GM21717 (cell line): ENCODE results near the gene SAMD9L.
A peak's percentile ranks its signal among the peaks of the same experiment; 100 is the strongest.
"Not testable (repeated sequence)": the region's sequence is repeated elsewhere in the genome, so short reads cannot be mapped to it uniquely, and the experiment has no call there.

Experiments
- ATAC-seq: cut with Tn5 transposase; IDR thresholded peaks from one replicate; pipeline ENCODE4 v1.9.1; 2021; ENCODE audit warnings: mild to moderate bottlenecking, moderate library complexity; ENCODE audit not compliant: unreplicated experiment

Gene SAMD9L

DNA sequence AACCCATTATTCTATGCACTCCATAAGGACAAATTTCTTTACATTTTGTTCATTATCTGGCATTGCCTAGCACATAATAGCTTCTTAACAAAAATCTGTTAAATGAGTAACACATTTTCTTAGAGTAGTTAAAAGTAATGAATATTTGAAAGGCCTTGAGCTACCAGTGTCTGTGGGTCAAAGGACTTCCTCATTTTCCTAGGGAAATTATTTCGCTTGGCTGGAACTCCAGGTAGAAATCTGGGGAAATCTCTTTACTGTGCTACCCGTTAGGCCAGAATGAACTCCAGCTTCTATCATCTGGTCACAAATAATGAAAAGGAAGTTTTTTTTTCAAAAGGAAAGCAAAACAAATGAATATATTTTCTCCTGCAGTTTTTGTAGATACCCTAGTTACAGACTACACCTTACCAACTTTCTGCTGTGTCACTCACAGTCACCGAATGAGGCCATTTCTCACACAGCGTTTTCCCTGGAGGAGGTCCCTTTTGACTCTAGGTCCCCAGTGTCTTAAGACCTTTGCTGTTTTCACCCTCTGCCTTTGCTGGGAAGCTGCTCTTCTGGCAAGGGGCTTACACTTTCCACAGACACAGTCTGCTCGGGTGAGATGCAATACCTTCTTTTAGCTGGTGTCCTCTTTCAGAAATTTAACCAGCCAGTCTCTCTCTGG, 1.6 kb downstream of the SAMD9L start:
- peak; percentile 41 for ATAC-seq

DNA sequence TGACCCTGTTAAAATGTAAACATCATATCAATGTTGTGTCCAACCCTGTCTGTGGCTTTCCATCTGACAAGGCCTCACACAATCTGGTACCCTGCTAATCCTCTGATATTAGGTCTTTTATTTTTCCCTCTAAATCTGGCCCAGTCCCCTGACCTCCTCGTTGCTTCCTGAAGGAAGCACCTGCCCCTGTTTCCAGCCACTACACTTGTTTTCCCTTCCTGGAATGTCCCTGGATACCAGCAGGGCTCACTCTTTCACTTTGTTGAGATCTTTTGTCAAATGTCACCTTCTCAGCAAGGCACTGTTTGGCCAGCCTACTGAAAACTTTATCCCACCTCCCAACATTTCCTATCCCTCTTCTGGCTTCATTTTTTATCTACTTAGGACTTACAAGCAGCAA, 2.1 kb downstream of the SAMD9L start:
- no peak for ATAC-seq

DNA sequence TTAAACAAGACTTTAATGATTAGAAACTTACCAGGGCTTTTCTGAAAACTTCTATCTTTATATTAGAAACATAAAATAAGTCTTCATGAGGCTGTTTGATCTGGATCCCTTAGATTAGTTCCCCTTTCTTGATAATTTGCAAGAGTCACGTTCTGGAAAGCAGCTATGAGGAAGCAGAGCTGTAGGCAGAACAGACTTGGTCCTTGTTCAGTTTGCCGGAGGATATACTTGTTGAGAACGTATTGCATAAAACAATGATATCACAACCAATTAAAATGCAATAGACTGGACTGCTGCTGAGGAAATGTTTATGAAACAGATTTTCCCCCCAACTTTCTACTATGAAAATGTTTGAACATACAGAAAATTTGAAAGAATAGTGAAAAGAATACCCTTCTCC, 2.8 kb downstream of the SAMD9L start:
- no peak for ATAC-seq

DNA sequence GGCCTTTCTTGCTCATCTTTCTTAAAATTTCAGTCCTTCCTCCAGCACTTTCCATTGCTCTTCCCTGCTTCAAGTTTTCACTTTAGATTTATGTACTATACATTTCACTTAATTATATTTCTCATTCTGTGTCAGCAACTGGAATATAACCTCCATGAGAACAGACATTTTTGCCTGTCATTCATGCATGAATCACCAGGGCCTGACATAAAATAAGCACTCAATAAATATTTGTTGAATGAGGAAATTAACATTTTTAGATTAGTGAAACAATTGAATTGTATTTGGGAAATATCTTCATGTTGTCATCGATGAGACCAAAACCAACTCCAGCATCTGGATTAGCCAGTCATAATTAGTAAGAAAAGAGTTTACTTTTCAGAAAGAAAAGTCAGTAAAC, 6.1 kb downstream of the SAMD9L start:
- no peak for ATAC-seq

DNA sequence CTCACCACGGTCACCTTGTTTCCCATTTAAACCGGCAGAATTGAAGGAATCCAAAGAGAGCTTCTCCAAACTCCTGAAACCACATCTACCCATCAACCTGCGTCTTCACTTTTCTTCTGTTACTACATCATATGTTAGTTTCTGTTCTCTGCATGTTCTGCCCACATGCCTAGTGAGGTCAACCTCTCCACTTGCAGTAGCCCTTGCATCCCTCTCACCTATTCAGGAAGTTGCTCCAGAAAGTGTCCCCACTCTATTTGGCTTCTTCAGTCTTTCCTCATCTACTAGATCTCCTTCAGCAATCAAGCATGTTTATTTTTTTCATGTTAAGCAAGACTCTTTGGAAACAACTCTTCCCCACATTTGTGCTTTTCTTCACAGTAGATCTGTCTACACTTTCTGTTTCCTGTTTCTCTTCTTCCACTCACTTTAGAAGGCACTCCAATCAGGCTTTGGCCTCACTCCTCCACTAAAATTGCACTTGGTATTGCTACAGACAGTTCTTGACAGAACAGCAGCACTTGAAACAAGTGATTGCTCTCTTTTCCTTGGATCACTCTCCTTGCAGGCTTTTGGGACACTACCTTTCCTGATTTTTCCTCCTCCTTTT, 7.5 kb downstream of the SAMD9L start:
- no peak for ATAC-seq

DNA sequence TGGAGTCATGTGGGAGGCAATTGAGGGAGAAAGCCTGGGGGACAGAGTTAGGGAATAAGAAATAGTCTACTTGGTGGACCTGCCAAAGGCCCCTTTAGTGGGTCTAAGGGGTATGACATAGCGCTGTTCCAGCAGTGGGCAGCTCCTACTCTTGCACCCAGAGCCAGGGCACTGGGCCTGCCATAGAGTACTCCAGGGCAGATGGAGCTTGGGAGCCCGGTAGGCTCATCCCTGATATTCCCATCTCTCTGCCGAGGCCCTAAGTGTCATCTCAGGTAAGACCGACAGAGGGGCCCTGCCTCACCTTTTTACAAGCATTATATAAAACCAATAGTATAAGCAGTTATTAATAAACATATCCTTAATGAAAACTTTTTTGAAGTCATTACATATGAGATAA, 9.6 kb downstream of the SAMD9L start:
- ATAC-seq: no peak

DNA sequence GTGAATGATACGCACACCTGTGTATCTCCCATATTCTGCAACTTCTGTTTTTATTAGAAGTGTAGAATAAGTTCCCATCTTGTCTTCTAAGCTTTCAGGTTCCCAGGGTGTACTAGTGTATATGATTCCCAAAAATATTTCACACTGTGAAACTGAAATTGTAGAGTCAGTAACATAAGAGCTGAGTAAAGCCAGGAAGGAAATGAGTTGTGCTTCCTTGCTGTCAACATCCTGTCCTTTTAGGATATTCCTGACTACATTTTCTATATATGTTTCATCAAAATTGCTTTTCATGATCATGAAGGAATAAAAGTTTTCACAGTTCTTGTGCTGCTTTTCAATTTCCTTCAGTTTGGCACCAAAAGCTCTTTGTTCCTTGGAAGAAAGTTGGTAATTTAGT, 15.2 kb downstream of the SAMD9L start:
- no peak for ATAC-seq

DNA sequence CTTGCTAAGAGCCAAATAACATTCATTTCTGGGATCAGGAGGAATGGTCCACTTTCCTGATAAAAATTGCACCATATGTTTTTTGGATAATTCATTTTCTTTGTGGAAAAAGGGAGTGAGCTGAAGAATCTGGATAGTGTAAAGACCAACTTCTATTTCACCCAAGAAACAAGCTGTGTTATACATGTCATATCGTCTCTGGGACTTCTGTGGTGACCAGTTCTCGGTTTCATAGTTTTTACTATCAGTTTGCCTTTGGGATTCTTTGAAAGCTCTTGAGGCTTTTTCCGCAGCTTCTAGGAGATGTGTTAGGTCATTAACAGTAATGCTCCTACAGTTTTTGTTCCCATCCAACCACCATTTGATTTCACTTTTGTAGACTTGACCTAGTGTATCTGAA, 16.0 kb downstream of the SAMD9L start:
- no peak for ATAC-seq

DNA sequence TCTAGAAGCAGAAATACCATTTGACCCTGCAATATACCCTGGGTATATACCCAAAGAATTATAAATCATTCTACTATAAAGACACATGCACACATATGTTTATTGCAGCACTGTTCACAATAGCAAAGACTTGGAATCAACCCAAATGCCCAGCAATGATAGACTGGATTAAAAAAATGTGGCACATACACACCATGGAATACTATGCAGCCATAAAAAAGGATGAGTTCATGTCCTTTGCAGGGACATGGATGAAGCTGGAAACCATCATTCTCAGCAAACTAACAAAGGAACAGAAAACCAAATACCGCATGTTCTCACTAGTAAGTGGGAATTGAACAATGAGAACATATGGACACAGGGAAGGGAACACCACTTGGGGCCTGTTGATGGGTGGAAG, 21.2 kb downstream of the SAMD9L start:
- ATAC-seq: not testable (repeated sequence)

DNA sequence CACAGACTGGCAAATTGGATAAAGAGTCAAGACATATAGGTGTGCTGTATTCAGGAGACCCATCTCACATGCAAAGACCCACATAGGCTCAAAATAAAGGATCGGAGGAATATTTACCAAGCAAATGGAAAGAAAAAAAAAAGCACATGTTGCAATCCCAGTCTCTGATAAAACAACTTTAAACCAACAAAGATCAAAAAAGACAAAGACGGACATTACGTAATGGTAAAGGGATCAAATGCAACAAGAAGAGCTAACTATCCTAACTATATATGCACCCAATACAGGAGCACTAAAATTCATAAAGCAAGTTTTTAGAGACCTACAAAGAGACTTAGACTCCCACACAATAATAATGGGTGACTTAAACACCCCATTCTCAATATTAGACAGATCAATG, 24.7 kb downstream of the SAMD9L start:
- not testable (repeated sequence) for ATAC-seq

DNA sequence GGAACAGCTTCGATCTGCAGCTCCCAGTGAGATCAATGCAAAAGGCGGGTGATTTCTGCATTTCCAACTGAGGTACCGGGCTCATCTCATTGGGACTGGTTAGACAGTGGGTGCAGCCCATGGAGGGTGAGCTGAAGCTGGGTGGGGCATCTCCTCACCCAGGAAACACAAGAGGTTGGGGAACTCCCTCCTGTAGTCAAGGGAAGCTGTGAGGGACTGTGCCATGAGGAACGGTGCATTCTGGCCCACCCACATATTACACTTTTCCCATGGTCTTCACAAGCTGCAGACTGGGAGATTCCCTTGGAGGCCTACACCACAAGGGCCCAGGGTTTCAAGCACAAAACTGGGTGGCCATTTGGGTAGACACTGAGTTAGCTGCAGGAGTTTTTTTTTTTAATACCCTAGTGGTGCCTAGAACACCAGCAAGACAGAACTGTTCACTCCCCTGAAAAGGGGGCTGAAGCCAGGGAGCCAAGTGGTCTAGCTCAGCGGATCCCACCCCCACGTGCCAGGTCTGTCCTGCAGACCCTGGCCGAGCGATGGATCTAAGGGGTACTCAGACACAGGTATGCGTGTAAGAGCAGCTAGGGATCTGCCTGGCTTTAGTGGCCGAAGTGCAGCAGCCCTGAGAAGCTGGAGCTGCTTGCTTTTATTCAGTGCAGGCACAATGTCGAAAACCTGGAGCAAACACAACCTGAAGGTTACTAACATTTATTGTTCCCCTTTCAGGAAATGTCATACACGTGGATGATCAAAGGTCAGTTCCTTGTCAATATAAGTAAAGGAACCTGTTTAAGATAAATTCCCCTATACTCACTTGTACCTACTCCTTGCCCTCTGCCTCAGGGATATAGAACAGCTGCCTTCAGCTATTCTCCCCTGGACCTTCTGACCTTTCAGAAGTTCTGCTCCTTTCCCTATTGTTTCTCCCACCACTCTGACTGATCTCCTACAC, 27.3 kb downstream of the SAMD9L start:
- no peak for ATAC-seq

DNA sequence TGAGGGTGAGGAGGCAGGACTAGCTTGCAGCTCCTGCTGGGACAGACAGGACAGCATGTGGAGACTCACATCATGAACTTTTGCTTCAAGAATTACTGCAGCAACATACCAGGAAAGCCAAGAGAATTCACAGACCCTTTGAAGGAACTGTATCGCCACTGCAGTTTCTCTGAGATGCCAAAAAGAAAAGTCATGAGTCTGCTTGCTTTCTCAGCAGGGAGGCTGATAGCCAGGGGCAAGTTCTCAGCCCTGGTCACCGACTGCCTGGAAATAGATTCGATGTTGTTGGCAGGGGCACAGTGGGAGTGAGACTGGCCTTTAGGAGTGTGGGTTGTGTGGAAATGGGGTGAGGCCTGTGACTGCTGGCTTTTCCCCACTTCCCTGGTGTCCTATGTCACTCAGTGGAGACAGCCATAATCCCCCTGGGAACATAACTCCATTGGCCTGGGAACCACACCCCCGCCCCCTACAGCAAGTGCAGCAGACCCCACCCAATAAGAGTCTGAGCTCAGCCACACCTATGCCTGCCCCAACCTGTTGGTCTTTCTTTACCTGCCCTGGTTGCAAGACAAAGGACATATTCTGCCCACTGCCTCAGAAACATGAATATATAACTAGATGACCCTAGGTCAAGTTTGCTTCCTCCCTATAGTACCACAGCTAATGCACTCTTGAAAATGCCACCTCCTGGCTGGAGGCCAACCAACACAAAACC, 28.8 kb downstream of the SAMD9L start:
- no peak for ATAC-seq

DNA sequence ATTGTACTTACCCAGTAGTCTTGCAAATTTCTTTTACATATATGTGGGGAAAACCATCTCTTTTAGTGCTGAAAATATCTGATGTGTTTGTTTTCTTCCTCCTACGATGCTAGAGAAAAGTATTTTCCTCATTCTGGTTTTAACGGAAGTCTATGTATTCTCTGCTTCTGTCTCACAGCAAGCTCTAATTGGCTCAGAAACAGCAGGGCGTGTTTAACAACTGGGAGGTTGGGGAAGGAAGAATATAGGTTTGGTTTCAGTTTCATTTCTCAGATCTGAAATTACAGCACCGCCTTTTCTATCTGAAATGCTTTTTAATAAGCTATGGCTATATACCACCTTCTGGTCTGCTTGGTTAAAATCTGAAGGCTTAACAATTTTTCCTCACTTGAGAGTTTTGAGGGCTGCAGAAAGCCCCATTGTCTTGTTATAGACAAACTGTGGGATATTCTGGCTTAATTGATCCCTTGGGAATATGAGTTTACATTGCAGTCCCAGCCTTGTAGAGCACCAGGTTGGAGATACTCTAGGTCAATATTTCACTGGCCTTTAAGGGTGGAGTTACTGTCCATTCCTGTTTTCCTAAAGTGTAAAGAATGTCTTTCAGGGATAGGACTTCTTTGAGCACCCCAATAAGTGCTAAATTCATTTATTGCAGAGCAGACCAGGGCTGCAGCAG, 30.2 kb downstream of the SAMD9L start, which contains the start of gene SAMD9:
Gene SAMD9 (minus strand): TSS at position 128 of the 679 bp plus-strand sequence. CDS start 11,882 bp downstream, outside the sequence.
- ATAC-seq: peak; percentile 100

DNA sequence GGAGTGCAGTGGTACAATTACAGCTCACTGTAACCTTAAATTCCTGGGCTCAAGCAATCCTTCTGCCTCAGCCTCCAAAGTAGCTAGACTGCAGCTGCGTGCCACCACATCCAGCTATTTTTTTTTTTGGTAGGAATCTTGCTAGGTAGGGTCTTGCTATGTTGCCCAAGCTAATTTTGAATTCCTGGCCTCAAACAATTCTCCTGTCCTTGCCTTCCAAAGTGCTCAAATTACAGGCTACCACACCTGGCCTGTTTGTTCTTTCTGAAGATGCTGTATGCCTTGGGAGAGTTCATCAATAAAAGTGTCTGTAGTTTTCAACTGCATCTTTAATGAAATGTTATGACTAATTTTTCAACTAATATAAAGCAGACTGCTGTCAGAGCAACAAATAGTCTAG, 30.9 kb downstream of the SAMD9L start:
- no peak for ATAC-seq

DNA sequence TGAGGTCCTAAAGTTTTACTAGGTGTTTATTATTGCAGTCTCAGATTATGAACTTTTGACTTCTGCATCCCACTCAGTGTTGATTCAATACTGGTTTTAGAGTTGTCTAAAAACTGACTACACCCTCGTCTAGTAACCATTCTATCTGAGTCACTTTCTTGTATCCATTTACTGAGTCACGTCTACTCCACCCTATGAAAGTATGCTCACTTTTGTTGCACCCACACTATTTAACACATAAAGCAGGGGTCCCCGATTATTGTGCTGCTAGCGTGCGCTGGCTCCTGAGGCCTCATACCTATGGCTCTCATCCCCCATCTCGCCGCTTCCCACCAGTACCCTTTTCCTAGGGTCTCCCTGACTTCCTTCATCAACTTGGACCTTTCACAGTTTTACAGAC, 32.4 kb downstream of the SAMD9L start:
- ATAC-seq: no peak

DNA sequence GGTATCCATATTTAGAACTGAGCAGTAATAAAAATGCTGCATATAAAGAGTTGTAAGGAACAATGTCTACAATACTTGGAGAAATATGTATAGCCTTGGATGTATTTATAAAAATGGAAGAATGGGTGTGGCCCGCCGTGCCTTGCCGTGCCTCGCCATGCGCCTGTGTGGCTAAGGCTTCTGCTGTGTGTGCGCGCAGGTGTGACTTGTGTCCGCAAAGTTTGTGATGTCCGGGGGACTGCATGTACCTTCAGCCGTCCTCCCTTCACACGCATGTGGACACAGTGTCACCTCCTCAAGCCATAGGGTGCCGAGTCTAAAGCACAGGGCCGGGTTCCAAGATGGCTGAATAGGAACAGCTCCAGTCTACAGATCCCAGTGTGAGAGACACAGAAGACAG, 40.2 kb downstream of the SAMD9L start:
- no peak for ATAC-seq

DNA sequence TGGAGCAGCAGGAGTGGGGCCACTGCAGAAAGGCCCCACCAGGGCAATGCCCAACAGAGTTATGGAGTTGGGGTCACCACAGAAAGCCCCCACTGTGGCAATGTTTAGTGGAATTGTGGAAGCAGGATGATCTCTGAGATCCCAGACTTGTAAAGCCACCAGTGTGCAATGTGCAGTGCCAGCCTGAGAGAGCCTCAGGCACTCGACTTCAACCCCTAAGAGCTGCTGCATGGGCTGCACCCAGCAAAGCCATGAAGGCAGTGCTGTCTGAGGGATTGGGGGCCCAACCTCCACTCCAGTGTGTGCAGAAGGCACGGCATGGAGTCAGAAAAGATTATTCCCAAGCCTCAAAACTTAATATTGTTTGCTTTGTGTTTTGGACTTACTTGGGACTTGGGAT, 50.8 kb downstream of the SAMD9L start:
- ATAC-seq: no peak

DNA sequence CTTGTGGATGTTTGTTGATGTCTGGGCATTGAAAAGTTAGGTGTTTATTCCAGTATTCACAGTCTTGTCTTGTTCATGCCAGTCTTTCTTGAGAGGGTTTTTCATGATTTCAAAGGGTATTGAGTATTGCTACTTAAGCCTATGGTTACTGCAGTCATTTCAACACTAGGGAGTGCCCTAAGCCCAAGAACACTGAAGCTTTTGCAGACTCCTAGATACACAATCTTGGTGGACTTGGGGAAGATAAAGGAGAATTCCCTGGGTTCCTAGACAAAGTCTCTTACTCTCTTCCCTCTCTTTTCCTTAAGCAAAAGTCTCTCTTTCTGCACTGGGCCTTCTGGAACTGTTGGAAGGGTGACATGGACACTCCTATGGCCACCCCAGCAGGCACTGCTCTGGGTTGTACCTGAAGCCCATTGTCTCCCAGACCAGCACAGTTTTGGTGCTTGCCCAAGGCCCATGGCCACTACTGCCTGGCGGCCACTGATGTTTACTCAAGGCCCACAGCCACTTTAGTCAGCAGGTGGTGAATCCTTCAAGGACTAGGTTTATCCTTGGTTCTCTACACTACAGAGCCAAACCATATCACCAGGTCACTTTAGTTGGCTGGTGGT, 55.3 kb downstream of the SAMD9L start:
- ATAC-seq: no peak
